Adipocyte (in vitro differentiated cells): ENCODE data around the gene PLSCR1.

Experiments
- DNase-seq: peaks from one replicate; pipeline ENCODE4 v3.0.0-alpha.2; 2015; ENCODE audit warnings: low read depth
- H3K27me3 ChIP-seq: replicated peaks from 2 replicates; pipeline ENCODE4 v1.7.0; 2013; ENCODE audit warnings: mild to moderate bottlenecking, low read length, moderate library complexity; ENCODE audit not compliant: control insufficient read depth, insufficient read depth
- H3K36me3 ChIP-seq: 2 replicates; pipeline ENCODE4 v1.7.0; 2013; ENCODE audit warnings: low read length, mild to moderate bottlenecking, moderate library complexity; ENCODE audit not compliant: control insufficient read depth, insufficient read depth, severe bottlenecking
- H3K4me1 ChIP-seq: 2 replicates; pipeline ENCODE4 v1.7.0; 2013; ENCODE audit warnings: mild to moderate bottlenecking, low read length, moderate library complexity; ENCODE audit not compliant: control insufficient read depth, insufficient read depth
- H3K4me3 ChIP-seq: 2 replicates; pipeline ENCODE4 v1.7.0; 2013; ENCODE audit warnings: mild to moderate bottlenecking, low read length, moderate library complexity
- H3K9ac ChIP-seq: 2 replicates; pipeline ENCODE4 v1.7.0; 2013; ENCODE audit warnings: mild to moderate bottlenecking, low read length, moderate library complexity
- H3K9me3 ChIP-seq: 2 replicates; pipeline ENCODE4 v1.7.0; 2013; ENCODE audit warnings: mild to moderate bottlenecking, low read length, moderate library complexity; ENCODE audit not compliant: control insufficient read depth

The PLSCR1 gene

GRCh38 chr3:146566138-146566537 is 21.7 kb upstream of the PLSCR1 start:
- Histone ChIP-seq H3K9ac (no peak overlapping the region), H3K9me3 (no peaks in the 10 kb centered on the region), H3K36me3 (no peaks in the 10 kb centered on the region), H3K27me3 (no peaks in the 10 kb centered on the region), H3K4me1 (no peaks in the 10 kb centered on the region), H3K4me3 (no peak overlapping the region)
- DNase-seq: no peak

GRCh38 chr3:146561879-146562278 is 17.5 kb upstream of the PLSCR1 start:
- Histone ChIP-seq H3K27me3 (no peaks in the 10 kb centered on the region), H3K36me3 (no peaks in the 10 kb centered on the region), H3K4me1 (no peaks in the 10 kb centered on the region), H3K4me3 (no peak overlapping the region), H3K9ac (no peak overlapping the region), H3K9me3 (no peaks in the 10 kb centered on the region)
- DNase-seq: peak; percentile 55

- no peak for DNase-seq
- Histone ChIP-seq H3K27me3 (no peaks in the 10 kb centered on the region), H3K9ac (no peak overlapping the region), H3K4me3 (no peak overlapping the region), H3K9me3 (no peaks in the 10 kb centered on the region), H3K4me1 (no peaks in the 10 kb centered on the region), H3K36me3 (no peaks in the 10 kb centered on the region)
These were observed 17.1 kb upstream of the PLSCR1 start for GRCh38 chr3:146561463-146561862.

DNA sequence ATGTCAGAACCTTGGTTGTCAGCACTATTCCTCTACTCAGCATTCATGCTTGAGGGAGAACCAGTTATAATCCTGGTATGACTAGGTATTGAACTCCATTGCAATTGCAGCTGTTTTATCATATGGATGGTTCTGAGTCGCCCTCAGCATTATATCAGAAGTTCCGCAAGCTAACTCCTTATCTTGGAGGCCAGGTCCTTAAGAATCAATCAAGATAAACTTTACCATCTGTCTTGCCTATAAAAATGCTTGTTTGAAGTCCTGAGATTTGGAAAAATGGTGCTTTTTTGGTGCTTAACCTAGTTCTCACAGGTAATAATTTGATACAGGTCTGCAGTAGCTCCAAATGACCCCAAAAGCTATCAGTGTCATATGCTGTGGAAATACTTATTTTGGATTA is 16.3 kb upstream of the PLSCR1 start:
- Histone ChIP-seq H3K27me3 (no peaks in the 10 kb centered on the region), H3K9ac (no peak overlapping the region), H3K4me3 (no peak overlapping the region), H3K36me3 (no peaks in the 10 kb centered on the region), H3K4me1 (no peaks in the 10 kb centered on the region), H3K9me3 (no peaks in the 10 kb centered on the region)
- no peak for DNase-seq

DNA sequence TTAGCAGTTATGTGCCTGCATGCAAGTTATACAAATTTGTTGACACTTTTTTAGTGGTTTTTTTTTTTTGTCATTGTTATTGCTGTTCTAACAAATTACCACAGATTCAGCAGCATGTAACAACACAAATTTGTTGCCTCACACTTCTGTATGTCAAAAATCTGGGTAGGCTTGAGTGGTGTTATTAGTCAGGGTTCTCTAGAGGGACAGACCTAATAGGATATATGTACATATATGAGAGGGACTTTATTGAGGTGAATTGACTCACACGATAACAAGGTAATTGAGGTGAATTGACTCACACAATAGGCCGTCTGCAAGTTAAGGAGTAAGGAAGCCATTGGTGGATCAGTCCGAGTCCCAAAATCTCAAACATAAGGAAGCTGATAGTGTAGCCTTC is 15.0 kb upstream of the PLSCR1 start:
- no peaks in the 10 kb centered on the region for H3K36me3 ChIP-seq
- no peak overlapping the region for H3K9ac ChIP-seq
- no peak overlapping the region for H3K4me3 ChIP-seq
- H3K9me3 ChIP-seq: no peaks in the 10 kb centered on the region
- H3K27me3 ChIP-seq: no peaks in the 10 kb centered on the region
- no peak for DNase-seq
- H3K4me1 ChIP-seq: no peaks in the 10 kb centered on the region

- H3K4me1 ChIP-seq: no peaks in the 10 kb centered on the region
- DNase-seq: no peak
These were observed 14.4 kb upstream of the PLSCR1 start for GRCh38 chr3:146558781-146559180.

GRCh38 chr3:146557745-146558144 is 13.3 kb upstream of the PLSCR1 start:
- no peak for DNase-seq
- H3K9me3 ChIP-seq: no peaks in the 10 kb centered on the region
- H3K36me3 ChIP-seq: no peaks in the 10 kb centered on the region
- H3K4me3 ChIP-seq: no peak overlapping the region
- H3K9ac ChIP-seq: no peak overlapping the region
- H3K4me1 ChIP-seq: no peaks in the 10 kb centered on the region
- H3K27me3 ChIP-seq: no peaks in the 10 kb centered on the region

More at GRCh38 chr3:146558781-146559180, 14.4 kb upstream of the PLSCR1 start:
- Histone ChIP-seq H3K9ac (no peak overlapping the region), H3K27me3 (no peaks in the 10 kb centered on the region), H3K36me3 (no peaks in the 10 kb centered on the region), H3K9me3 (no peaks in the 10 kb centered on the region), H3K4me3 (no peak overlapping the region)

DNA sequence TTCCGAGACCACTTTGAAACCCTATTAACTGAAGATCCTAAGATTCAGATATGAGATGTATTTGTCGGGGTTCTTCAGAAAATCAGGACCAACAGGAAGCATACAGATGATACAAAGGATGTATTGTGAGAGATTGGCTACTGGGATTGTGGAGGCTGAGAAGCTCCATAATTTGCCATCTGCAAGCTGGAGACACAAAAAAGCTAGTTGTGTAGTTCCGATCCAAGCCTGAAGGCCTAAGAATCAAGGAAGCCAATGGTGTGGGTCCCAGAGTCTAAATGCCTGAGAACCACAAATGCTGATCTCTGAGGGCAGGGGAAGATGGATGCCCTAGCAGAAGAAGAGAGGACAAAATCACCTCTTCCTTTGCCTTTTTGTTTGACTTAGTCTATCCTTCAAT is 10.9 kb upstream of the PLSCR1 start:
- DNase-seq: no peak
- Histone ChIP-seq H3K4me1 (peaks cover 13% of the 10 kb centered on the region), H3K4me3 (no peak overlapping the region)

GRCh38 chr3:146554151-146554760 is 9.8 kb upstream of the PLSCR1 start:
- Histone ChIP-seq H3K9ac (no peak overlapping the region), H3K4me3 (no peak overlapping the region), H3K9me3 (no peaks in the 10 kb centered on the region), H3K36me3 (no peaks in the 10 kb centered on the region), H3K4me1 (peaks cover 16% of the 10 kb centered on the region), H3K27me3 (no peaks in the 10 kb centered on the region)
- peak; percentile 49 for DNase-seq

More for the DNA sequence above, 10.9 kb upstream of the PLSCR1 start:
- no peaks in the 10 kb centered on the region for H3K27me3 ChIP-seq
- no peaks in the 10 kb centered on the region for H3K36me3 ChIP-seq
- no peak overlapping the region for H3K9ac ChIP-seq
- H3K9me3 ChIP-seq: no peaks in the 10 kb centered on the region

GRCh38 chr3:146550743-146551510 is 6.5 kb upstream of the PLSCR1 start:
- H3K36me3 ChIP-seq: no peaks in the 10 kb centered on the region
- peak; percentile 76 for DNase-seq
- no peaks in the 10 kb centered on the region for H3K27me3 ChIP-seq
- no peak overlapping the region for H3K4me3 ChIP-seq
- H3K9ac ChIP-seq: peak overlapping the region; percentile 9
- peaks cover 16% of the 10 kb centered on the region for H3K4me1 ChIP-seq
- H3K9me3 ChIP-seq: no peaks in the 10 kb centered on the region

DNA sequence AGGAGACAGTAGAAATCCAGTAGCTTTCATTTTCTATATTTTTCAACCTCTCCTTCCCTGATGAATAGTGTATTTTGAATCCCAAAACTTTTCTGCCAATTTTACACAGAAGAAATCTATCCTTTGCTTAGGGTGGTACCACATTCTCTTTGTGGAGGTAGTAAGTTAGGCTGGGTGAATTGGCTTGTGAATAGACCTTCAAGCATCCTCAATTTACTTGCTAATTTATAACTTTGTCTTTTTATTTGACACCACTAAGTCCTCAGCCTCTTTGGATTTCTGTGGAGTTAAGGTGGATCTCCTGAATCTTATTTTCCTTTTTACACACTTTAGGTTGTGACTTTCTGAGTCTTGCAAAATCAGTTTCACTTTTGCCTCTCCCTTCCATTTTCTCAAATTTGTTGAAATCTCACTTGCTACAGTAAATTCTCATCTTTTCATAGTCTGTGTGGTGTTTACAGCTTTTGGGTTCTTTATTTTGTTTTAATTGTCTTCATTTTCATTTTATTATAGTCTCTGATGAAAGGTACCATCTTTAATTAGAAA is 5.7 kb upstream of the PLSCR1 start:
- no peaks in the 10 kb centered on the region for H3K9me3 ChIP-seq
- H3K27me3 ChIP-seq: no peaks in the 10 kb centered on the region
- no peak overlapping the region for H3K9ac ChIP-seq
- peak; percentile 35 for DNase-seq
- no peaks in the 10 kb centered on the region for H3K36me3 ChIP-seq
- peak overlapping the region; percentile 25 for H3K4me3 ChIP-seq
- peaks cover 18% of the 10 kb centered on the region for H3K4me1 ChIP-seq
